HG02623 (cell line): ENCODE results near the gene PIAS2.

Experiments used
- ATAC-seq: cut with Tn5 transposase; IDR thresholded peaks from one replicate; pipeline ENCODE4 v1.9.1; 2021; ENCODE audit warnings: moderate library complexity; ENCODE audit not compliant: unreplicated experiment

The PIAS2 gene

GRCh38 chr18:46768166-46768921 lies 149.0 kb downstream of the PIAS2 start:
- ATAC-seq: no peak

- ATAC-seq: no peak
Observed at GRCh38 chr18:46767217-46767616, 150.1 kb downstream of the PIAS2 start.

GRCh38 chr18:46764586-46764985 lies 152.7 kb downstream of the PIAS2 start:
- ATAC-seq: no peak

- ATAC-seq: no peak
Observed at GRCh38 chr18:46761059-46761769, 156.1 kb downstream of the PIAS2 start.

GRCh38 chr18:46759890-46760289 lies 157.4 kb downstream of the PIAS2 start:
- ATAC-seq: no peak

GRCh38 chr18:46756559-46757201 lies 160.6 kb downstream of the PIAS2 start, which contains the start of gene ST8SIA5:
ST8SIA5 (minus strand) TSS chr18:46757053; CDS start chr18:46756508, 545 bp downstream.
- no peak for ATAC-seq

- ATAC-seq: no peak
Observed at GRCh38 chr18:46756025-46756558, 161.2 kb downstream of the PIAS2 start.

- ATAC-seq: no peak
Observed at GRCh38 chr18:46755315-46756024, 161.8 kb downstream of the PIAS2 start.

- ATAC-seq: no peak
Observed at GRCh38 chr18:46754661-46755292, 162.5 kb downstream of the PIAS2 start.

GRCh38 chr18:46754188-46754587 lies 163.1 kb downstream of the PIAS2 start:
- no peak for ATAC-seq
